Activated T-cell treated with anti-CD3 and anti-CD28 coated beads, Interleukin-2, amount 50 U/mL, for 4 hours (primary cell): Measurements from ENCODE around the gene SERBP1. TPM values are rescaled to one million over a fixed set of nuclear protein-coding genes. Genes with fewer than 3 reads are reported as not detected.
A peak's percentile ranks its signal among the peaks of the same experiment; 100 is the strongest.

Source experiments
- ATAC-seq, 2 donors: fragments of 200-7000 bp; cut with Tn5 transposase; one replicate each; pipeline ENCODE4 v1.10.0; 2021
- DNase-seq: peaks from one replicate; pipeline ENCODE4 v3.0.0-alpha.2; 2020
- H3K27me3 Mint-ChIP-seq: one replicate; pipeline ENCODE4 v1.8.0; 2021; ENCODE audit warnings: low read depth, mixed read lengths
- H3K36me3 Mint-ChIP-seq: one replicate; pipeline ENCODE4 v1.8.0; 2022; ENCODE audit warnings: mixed read lengths; ENCODE audit not compliant: insufficient read depth
- H3K4me1 Mint-ChIP-seq: one replicate; pipeline ENCODE4 v1.8.0; 2021; ENCODE audit warnings: low read depth, mixed read lengths
- H3K4me3 Mint-ChIP-seq: one replicate; pipeline ENCODE4 v1.8.0; 2021; ENCODE audit warnings: mild to moderate bottlenecking, moderate library complexity, mixed read lengths
- H3K9me3 Mint-ChIP-seq: one replicate; pipeline ENCODE4 v1.8.0; 2021; ENCODE audit warnings: mixed read lengths
- total RNA-seq, 3 donors: library from RNA; stranded (reverse); gene quantifications; one replicate each; pipeline ENCODE4 v1.2.1, GENCODE V29; 2021

The SERBP1 gene
- total RNA-seq, 3 donors from 2014 or later: 753 to 907 (median 821) TPM

DNA sequence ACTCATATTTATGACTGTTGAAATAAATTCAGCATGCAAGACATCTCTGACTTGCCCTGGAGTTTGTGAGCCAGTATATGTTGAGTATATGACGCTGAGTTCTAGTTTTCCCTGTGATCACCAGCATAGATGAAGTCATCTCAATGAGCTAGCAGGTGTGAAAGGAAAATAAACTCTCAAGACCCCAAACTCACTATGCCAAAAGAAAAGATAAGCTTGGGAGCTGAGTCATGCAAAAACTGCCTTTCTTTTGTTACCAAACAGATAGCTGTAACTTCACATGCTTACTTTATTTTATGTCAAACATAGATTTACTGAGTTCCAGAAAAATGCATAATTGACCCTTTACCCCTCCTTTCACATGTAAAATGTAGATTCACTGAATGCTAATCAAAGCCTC is 52.9 kb downstream of the SERBP1 start:
- ATAC-seq (no peak), DNase-seq (no peak)
- Mint-ChIP-seq H3K27me3 (no peaks in the 10 kb centered on the region), H3K4me3 (no peak overlapping the region), H3K36me3 (peaks cover 35% of the 10 kb centered on the region), H3K9me3 (no peaks in the 10 kb centered on the region), H3K4me1 (no peaks in the 10 kb centered on the region)

DNA sequence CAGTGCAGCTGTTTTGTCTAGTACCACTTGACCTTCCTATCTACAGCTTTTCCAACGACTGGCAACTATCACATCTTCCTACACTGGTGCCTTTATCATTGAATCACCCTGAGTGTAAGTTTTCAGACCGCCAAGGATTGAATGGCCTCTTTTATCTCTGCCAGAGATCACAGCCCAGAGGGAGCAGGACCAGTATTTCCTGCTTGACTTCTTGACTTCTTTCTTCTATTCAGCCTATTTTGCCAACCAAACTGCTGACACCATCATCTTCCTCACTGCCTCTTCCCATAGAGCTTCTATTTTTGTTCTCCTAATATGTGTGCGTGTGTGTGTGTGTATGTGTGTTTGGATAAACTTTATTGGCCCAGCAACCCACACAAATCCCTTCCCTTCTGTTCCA is 53.8 kb downstream of the SERBP1 start:
- H3K4me3 Mint-ChIP-seq: no peak overlapping the region
- DNase-seq (no peak), ATAC-seq (no peak)
- H3K4me1 Mint-ChIP-seq: no peaks in the 10 kb centered on the region
- H3K9me3 Mint-ChIP-seq: no peaks in the 10 kb centered on the region
- peaks cover 38% of the 10 kb centered on the region for H3K36me3 Mint-ChIP-seq
- H3K27me3 Mint-ChIP-seq: no peaks in the 10 kb centered on the region

DNA sequence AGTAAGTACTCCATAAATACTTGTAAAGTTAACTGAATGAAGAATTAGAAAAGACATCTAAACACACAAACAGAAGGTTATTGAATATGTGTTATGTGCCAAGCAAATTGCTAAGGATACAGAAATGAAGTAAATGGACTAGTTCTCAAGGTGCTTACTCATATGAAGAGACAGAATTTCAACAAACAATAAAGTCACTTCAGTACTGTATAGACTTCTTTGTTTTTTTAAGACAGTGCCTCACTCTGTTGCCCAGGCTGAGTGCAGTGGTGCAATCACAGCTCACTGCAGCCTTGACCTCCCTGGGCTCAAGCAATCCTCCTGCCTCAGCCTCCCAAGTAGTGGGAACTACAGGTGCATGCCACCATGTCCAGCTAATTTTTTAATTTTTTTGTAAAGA is 57.3 kb downstream of the SERBP1 start:
- Mint-ChIP-seq H3K4me1 (no peaks in the 10 kb centered on the region), H3K36me3 (peaks cover 39% of the 10 kb centered on the region), H3K27me3 (no peaks in the 10 kb centered on the region), H3K4me3 (no peak overlapping the region), H3K9me3 (no peaks in the 10 kb centered on the region)
- no peak for DNase-seq
- ATAC-seq: peak; percentile 24 to 35

DNA sequence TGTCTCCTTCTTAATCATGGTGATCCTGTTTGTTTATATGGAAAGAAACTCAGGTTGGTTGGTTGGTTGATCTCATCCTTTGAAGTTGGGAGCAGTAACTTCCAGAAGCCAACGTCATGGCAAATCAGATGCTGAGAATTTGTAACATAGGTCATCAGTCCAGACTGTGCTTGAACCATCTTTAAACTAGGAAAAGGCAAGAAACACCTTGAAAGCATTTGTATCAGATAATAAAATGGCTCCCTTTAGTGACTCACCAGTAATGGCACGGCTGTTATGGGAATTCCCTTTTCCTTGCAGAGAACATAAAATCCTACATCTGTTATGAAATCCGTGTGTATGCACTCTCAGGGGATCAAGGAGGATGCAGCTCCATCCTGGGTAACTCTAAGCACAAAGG is 58.1 kb downstream of the SERBP1 start:
- H3K4me1 Mint-ChIP-seq: no peaks in the 10 kb centered on the region
- peaks cover 38% of the 10 kb centered on the region for H3K36me3 Mint-ChIP-seq
- DNase-seq (no peak), ATAC-seq (no peak)
- no peaks in the 10 kb centered on the region for H3K9me3 Mint-ChIP-seq
- no peaks in the 10 kb centered on the region for H3K27me3 Mint-ChIP-seq
- no peak overlapping the region for H3K4me3 Mint-ChIP-seq

DNA sequence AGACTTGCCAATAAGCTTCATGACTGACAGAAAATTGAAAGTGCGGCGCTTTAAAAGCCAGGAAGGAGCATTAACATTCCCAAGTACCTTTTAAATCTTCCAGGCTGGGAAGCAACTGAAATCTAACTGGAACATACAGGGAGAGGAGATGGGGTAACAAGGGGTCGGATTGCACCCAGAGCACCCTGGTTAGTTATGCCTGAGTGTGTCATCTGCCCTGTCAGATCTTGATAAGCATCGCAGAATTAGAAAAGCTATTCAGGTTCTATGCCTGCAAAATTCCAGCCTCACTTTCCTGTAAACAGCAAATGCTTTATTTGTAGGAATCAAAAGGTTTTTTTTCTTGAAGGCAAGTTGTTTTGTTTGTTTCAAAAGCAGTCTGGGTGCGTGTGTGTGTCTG is 58.5 kb downstream of the SERBP1 start:
- Mint-ChIP-seq H3K36me3 (peaks cover 36% of the 10 kb centered on the region), H3K27me3 (no peaks in the 10 kb centered on the region), H3K4me3 (no peak overlapping the region), H3K9me3 (no peaks in the 10 kb centered on the region), H3K4me1 (no peaks in the 10 kb centered on the region)
- DNase-seq (no peak), ATAC-seq (no peak)

DNA sequence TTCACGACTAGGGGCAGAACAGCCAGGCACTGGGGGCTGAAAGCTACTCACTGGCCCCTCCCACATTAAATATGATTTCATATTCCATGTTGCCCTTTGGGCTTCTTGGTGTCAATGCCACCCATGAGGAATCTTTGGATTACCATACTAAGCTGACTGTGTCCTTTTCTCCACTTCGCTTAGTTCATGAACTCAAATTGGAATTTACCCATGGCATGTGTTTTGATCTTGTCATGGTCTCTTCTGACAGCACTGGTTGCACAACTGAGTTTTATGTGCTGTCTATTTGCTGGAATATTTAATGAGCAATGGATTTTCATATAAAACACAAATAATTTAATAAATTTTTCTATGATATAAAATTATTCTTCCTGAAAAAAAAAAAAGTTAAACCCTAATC is 59.2 kb downstream of the SERBP1 start:
- DNase-seq (no peak), ATAC-seq (no peak)
- Mint-ChIP-seq H3K4me1 (no peaks in the 10 kb centered on the region), H3K36me3 (peaks cover 31% of the 10 kb centered on the region), H3K4me3 (no peak overlapping the region), H3K9me3 (no peaks in the 10 kb centered on the region), H3K27me3 (no peaks in the 10 kb centered on the region)

DNA sequence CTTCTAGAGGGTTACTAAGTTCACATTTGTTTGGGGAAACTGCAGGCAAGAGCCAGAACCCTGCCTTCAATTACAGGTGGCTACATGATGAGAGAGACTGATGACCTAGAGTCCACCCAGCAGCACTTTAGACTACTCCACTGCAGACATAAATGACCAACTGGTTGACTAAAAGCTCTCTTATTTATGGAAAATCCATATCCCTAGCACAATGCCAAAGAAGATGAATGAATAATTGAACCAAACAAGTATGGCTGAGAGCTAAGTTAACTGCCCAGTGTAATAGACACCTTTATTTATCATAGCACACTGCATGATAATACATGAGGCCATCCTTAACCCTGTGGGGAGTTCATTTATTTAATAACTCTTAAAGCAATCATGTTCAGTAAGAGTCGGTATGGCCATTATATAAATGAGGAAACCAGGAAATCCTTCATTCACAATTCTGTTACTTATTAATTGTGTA is 62.1 kb downstream of the SERBP1 start:
- Mint-ChIP-seq H3K27me3 (no peaks in the 10 kb centered on the region), H3K4me3 (no peak overlapping the region), H3K9me3 (no peaks in the 10 kb centered on the region), H3K36me3 (peaks cover 28% of the 10 kb centered on the region), H3K4me1 (peaks cover 5% of the 10 kb centered on the region)
- DNase-seq (no peak), ATAC-seq (no peak)

DNA sequence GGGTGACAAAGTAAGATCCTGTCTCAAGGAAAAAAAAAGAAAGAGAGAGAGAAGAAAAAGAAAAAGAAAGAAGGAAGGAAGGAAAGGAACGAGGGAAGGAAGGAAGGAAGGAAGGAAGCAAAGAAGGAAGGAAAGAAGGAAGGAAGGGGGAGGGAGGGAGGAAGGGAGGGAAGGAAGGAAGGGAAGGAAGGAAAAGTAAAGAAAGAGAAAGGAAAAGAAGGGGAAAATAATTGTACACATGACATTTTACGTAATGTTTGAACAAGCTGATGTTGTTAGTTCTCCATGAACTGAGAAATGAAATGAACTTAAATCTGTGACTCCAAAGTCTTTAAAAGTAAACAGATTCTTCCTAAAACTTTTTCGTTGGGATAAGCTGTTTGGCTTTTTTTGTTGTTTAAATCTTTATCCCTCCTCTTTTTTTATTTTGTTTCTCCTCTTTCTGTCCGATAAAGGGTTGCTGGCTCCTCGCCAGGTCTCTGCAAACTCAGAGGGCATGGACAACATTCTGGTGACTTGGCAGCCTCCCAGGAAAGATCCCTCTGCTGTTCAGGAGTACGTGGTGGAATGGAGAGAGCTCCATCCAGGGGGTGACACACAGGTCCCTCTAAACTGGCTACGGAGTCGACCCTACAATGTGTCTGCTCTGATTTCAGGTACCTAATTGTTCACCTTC is 62.7 kb downstream of the SERBP1 start:
- Mint-ChIP-seq H3K36me3 (peaks cover 28% of the 10 kb centered on the region), H3K27me3 (no peaks in the 10 kb centered on the region), H3K4me1 (peaks cover 5% of the 10 kb centered on the region), H3K4me3 (no peak overlapping the region), H3K9me3 (no peaks in the 10 kb centered on the region)
- no peak for ATAC-seq
- DNase-seq: no peak

DNA sequence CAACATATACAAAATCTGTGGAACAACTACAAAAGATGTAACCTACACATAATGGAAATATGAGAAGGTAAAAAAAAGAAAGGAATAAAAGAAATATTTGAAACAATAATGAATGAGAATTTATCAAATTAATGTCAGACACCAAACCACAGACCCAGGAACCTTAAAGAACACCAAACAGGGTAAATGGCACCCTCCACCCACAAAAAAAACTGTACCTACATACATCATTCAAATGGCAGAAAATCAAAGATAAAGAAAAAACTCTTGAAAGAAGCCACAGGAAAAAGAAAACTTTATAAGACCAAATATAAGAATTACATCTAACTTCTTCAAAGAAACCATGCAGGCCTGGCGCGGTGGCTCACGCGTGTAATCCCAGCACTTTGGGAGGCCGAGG is 68.6 kb downstream of the SERBP1 start:
- DNase-seq: no peak
- H3K4me3 Mint-ChIP-seq: no peak overlapping the region
- no peaks in the 10 kb centered on the region for H3K9me3 Mint-ChIP-seq

DNA sequence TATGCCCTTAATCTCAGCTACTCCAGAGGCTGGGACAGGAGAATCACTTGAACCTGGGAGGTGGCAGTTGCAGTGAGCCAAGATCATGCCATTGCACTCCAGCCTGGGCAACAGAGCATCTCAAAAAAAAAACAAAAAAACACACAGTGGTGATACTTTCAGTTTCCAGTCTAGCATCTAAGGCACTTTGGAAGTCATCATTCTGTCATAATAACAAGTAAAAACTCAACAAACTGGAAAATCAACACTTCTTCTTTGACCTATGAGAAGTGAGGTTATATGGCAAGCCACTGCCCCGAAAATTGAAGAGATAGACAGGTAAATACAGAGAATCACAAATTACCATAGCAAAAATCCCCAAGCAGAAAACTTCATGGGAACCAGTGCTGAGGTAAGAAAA is 70.6 kb downstream of the SERBP1 start:
- Mint-ChIP-seq H3K4me1 (peaks cover 18% of the 10 kb centered on the region), H3K4me3 (no peak overlapping the region), H3K27me3 (no peaks in the 10 kb centered on the region), H3K36me3 (peaks cover 31% of the 10 kb centered on the region), H3K9me3 (no peaks in the 10 kb centered on the region)
- DNase-seq: no peak
- ATAC-seq: peak; percentile 46 to 54

More for the DNA sequence above, 68.6 kb downstream of the SERBP1 start:
- H3K27me3 Mint-ChIP-seq: no peaks in the 10 kb centered on the region
- peaks cover 13% of the 10 kb centered on the region for H3K4me1 Mint-ChIP-seq
- H3K36me3 Mint-ChIP-seq: peaks cover 22% of the 10 kb centered on the region
- no peak for ATAC-seq

Other genes starting within 250 kb of the SERBP1 start
- gene IL12RB2, start 122.5 kb downstream of the SERBP1 start, total RNA-seq: 10 to 100 TPM; 75.9 to 87.4 (median 81.2) TPM